Caki2 (cell line): ENCODE measurements around the gene NLGN4X. TPM values are rescaled to one million over a fixed set of nuclear protein-coding genes. Genes with fewer than 3 reads are reported as not detected.

Experiments
- DNase-seq: peaks from one replicate; pipeline ENCODE4 v3.0.0-alpha.2; 2015; ENCODE audit warnings: low read depth
- in situ Hi-C: cut with HindIII; loops from 2 replicates; pipeline ENCODE4 v1.10.0; 2016; ENCODE audit warnings: low sequenced_read_pairs, low pct_unique_long_range_greater_than_20kb, mixed read lengths
- total RNA-seq: library from RNA; depleted of rRNA; stranded (reverse); fragments of >200 nt; shearing (Covaris generic); gene quantifications from 2 replicates; pipeline ENCODE4 v1.2.3, GENCODE V29; 2014; ENCODE audit warnings: low replicate concordance

NLGN4X gene
- total RNA-seq, 1 experiment from 2014 or later = 12.5 TPM

GRCh38 chrX:6026980-6027379, 201.7 kb downstream of the NLGN4X start:
- no peak for DNase-seq
- in situ Hi-C loops = no loop called here

DNA sequence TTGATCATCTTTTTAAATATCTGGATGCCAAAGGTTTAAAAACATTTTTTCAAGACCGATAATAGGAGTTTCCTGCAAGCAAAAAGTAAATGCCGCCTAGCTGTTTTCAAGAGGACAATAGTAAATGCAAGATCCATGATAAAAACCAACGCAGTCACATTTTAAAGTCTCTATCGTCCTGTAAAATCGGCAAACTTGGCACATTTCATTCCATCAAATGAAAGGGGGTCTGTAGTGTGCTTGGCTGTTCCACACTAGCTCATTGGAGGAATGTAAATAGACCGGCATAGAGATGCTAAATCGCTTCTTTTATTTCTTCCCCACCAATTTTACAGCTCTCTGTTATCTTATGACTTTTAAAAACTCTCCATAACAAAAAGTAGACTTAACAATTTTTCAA, 202.2 kb downstream of the NLGN4X start:
- no peak for DNase-seq
- in situ Hi-C loops = no loop called here

DNA sequence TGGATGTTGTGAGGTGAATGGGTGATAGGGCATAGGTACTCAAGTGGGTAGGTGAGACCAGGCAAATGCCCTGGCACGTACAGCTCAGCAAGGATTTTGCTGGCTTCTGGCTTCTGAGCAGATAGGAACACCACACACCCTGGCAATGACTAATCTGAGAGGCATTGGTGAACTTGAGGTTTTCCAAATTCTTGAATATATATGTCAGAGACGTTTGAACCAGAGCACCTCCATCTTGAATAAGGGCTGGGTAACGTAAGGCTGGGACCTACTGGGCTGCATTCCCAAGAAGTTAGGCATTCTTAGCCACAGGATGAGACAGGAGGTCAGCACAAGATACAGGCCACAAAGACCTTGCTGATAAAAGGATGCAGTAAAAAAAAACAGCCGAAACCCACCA, 204.5 kb downstream of the NLGN4X start:
- in situ Hi-C loops = no loop called here
- DNase-seq = no peak

DNA sequence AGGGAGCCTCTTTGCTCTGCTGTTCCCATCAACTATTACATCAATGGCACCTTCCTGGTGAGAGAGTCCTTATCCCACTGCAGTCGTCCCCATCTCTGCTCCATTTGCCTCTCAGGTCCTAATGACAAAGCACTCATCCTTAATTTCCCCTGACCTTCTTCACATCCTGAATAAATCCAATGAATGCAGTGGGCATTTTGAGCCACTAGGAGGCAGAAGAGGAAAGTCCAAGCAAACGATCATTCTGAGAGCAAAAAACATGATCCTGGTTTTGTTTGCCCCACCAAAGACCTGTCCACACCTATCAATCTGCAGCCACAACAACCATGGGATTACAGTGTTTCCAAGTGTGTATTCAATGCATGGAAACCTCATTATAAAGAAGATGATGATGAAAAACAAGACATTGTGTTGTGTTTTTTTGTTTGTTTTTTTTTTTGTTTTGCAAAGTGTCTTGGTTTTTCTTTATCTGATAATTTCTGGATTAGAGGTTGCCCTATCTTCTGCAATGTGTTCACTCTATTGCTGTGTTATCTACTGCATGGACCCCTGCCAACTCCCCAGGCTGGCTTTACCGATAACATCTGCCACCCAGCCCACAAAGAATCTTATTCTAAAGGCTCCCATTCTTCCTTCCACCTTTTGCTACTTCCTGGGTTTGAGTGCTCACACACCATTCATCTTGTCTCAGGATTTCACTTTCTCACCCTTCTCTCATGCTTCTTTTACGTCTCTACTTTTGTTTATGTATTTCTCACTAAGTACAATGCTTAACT, 207.2 kb downstream of the NLGN4X start:
- in situ Hi-C loops = no loop called here
- DNase-seq = peak; percentile 63

GRCh38 chrX:6019076-6019475, 209.6 kb downstream of the NLGN4X start:
- in situ Hi-C loops = no loop called here
- DNase-seq = no peak

DNA sequence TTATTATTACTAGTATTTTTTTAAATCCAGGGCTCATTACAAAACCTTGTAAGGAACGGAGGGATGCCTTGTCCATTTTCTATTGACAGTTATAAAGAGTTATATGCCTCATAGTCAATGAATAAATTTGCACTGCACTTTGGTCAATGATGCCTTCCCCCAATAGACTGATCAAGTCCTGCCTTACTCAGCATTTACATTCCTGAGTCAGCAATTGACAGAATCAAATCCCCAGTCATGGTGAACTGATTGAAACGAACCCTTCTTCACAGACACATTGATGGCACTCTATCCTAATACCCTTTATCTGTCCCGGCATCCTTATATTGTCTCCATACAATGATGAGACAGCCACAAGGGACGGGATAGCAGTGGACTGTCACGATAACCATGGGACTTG, 213.2 kb downstream of the NLGN4X start:
- in situ Hi-C loops = no loop called here
- no peak for DNase-seq

GRCh38 chrX:6012357-6012756, 216.3 kb downstream of the NLGN4X start:
- in situ Hi-C loops = no loop called here
- DNase-seq = no peak

DNA sequence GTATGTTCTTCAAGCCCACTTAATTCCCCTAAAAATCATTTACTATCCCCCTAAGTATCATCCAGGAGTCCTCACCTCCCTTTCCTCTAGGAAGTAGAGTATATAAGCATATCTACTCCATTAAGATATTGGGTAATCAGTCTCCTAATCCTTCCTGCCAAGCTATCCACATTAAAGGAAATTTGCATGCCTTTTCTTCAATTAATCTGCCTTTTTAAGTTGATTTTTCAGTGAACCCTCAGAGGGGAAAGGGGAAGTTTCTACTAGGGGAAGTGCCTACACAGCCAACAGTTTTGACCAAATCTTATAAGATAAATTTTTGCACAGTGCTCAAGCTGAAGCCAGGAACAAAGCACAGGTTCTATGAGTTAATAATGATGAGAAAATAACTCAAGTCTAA, 222.8 kb downstream of the NLGN4X start:
- in situ Hi-C loops = no loop called here
- no peak for DNase-seq

DNA sequence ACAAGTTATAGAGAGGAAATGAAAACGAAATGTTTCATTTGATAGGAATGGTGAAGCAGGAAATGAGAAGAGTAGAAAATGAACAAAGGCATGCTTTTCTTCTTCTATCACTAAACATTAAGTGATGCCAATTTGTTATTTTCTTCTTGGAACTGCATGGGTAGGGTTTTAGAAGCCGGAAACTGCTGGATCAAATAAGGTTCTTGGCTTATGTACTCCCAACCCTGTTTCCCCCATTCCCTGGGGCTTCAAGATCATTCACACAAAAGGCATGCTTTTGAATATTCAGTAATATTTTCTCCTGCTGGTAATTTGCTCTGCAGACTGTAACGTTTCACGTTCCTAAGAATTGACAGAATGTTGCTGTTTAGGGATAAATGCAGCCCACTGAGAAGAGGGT, 224.1 kb downstream of the NLGN4X start:
- no peak for DNase-seq
- in situ Hi-C loops = no loop called here

GRCh38 chrX:6002056-6002455, 226.6 kb downstream of the NLGN4X start:
- no peak for DNase-seq

GRCh38 chrX:5998901-5999300, 229.8 kb downstream of the NLGN4X start:
- in situ Hi-C loops = no loop called here
- DNase-seq = no peak

More at GRCh38 chrX:6002056-6002455, 226.6 kb downstream of the NLGN4X start:
- in situ Hi-C loops = no loop called here

DNA sequence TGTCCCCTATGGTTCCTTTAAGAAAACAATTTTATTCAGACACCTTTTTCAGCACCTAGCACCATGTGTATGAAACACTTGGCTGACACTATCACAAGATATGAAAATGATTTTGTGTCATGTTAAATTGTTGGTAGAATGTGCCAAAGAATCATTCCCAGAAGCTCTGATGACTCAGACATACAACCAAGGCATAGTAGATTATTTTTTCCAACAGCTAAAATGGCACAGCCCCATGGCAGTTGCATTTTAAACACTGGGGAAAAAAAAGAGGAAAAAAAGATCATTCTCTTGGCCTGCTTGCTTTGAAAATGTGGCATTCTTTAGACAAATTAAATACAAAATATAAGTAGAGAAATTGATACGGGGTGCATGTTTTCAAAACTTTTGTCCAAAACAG, 230.2 kb downstream of the NLGN4X start:
- in situ Hi-C loops = no loop called here
- DNase-seq = no peak

- in situ Hi-C loops = no loop called here
- DNase-seq = no peak
Measured at GRCh38 chrX:5991393-5991792, 237.3 kb downstream of the NLGN4X start.

GRCh38 chrX:5979338-5979737, 249.3 kb downstream of the NLGN4X start:
- no peak for DNase-seq
- in situ Hi-C loops = no loop called here

DNA sequence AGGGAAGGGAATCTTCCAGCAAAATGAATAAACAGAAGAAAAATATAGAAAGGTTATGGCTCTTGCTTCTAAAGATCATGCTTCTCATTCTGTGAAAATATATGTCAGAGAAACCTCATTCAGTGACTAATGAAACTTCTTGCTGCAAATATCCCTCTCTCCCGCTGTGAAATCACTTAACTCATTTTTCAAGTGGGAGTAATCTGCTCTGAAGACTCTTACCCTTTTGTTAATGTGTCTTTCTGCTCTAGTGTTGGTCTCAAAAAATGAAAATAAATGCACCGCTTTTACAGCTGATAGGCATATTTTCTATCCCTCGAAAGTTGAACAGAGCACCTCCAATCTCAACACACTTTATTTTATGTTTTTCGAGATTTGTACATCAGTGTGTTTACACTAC, 252.3 kb downstream of the NLGN4X start:
- in situ Hi-C loops = no loop called here

DNA sequence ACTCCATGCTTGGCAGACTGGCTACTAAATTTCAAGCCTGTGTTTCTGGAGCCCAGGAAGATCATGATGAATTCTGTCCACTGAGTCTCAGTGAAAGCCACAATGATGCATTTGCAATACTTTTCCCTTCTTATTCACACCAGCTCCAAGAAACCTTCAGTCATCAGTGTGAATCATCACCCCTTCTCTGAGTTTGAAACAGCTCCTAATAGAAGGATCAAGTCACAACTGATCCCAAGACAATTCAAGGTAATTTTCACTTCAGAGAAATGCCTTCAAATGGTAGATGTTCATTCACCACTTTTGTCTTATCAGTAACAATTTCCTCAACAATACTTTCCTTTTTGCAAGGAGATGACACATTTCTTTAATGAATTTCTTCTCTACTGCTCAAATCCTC, 257.4 kb downstream of the NLGN4X start:
- in situ Hi-C loops = no loop called here
- DNase-seq = no peak

More for the DNA sequence above, 252.3 kb downstream of the NLGN4X start:
- DNase-seq = no peak

DNA sequence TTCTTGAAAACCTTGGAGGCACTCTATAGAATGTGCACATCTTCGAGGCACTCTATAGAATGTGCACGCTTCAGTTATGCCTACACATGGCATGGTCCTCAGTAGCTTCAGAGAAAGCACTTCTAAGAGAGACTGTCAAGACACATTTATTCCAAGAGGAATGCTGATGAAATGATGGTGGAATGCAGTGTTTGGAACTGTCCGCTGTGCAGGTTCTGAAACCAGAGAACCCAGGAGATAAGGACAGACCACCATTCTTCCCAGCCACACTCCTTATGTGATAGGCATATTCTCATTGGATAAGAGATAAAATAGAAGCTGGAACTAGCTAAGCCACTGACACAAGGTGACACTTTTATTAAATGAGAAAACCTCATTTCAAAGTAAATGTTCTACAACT, 263.3 kb downstream of the NLGN4X start:
- no peak for DNase-seq
- in situ Hi-C loops = no loop called here

DNA sequence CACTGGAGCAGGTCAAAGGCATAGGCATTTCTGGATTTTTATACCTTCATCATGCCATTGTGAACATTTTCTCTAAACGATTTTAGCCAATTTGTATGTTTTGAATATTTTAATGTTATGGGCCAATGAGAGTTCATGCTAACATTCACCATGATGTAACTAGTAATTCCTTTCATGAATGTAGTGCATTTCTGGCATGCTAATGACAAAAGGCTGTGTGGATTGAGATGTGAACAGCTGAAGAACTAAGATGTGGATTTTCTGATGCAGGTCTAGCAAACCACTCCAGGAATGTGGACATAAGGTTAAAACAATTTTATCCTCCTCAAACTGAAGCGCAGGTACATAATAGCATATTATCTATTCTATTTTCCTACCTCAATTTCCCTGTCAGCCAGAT, 269.4 kb downstream of the NLGN4X start:
- no peak for DNase-seq
- in situ Hi-C loops = no loop called here

DNA sequence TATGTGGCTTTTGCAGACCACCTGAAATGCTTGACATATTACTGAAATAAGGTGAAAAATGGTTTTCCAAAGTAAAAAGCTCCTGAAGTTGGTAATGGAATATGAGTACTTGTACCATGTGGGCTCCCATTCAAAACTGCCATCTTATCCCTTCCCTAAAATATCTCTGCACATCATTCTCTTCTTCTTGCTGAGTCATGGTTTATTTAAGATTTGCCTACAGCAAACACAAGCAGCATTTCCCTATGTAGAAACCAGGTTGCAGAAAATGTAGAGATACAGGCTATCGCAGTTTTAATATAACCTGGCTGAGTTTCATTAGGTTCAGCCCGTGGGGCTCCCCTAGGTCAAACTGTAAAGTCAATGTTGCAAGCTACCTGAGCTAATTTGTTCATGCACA, 270.1 kb downstream of the NLGN4X start:
- DNase-seq = peak; percentile 2
- in situ Hi-C loops = no loop called here

DNA sequence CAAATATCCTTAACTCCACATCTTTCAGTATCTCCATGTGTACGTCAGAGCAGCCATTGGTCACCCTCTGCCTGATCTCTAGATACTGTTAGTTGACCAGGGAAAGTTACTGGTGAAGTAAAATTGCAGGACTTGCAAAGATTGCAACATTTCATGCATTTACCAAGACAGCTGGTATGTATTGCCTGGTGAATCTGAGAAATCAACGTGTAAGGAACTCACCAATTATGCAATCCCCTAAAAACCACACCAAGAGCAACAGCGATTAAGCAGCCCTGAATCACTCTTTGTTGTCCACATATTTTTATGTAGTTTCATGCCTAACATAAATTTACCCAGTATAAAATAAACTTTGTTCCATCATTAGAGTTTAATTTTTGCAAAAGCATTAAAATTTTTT, 271.2 kb downstream of the NLGN4X start:
- in situ Hi-C loops = no loop called here
- no peak for DNase-seq
